GM18870 (cell line): Measurements from ENCODE around the gene AHCYL1.

Source experiments
- ATAC-seq: cut with Tn5 transposase; IDR thresholded peaks from one replicate; pipeline ENCODE4 v1.9.1; 2021; ENCODE audit warnings: moderate library complexity; ENCODE audit not compliant: unreplicated experiment

The AHCYL1 gene

GRCh38 chr1:109975718-109976117 lies 8.8 kb upstream of the AHCYL1 start:
- ATAC-seq, result no peak

DNA sequence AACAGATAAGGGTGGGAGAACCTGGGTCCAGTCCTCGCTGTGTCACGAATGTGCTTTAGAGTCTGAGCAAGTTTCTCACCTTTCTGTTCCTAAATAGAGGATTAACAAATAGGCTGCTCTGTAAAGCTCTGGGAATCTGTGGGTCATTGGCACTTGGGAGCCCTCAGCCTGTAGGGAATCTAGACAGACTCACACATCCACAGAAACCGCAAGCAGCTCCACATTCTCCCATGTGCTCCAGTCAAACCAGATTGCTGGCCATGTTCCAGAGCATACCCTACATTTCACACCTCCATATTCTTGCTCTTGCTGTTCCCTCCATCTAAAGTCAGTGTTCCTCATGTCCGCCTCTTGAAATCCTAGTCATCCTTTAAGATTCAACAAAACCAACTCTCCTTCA lies 7.8 kb upstream of the AHCYL1 start:
- ATAC-seq, result no peak

GRCh38 chr1:109977225-109977624 lies 7.3 kb upstream of the AHCYL1 start:
- ATAC-seq, result no peak

GRCh38 chr1:109977657-109978378 lies 6.7 kb upstream of the AHCYL1 start:
- no peak for ATAC-seq

- ATAC-seq, result no peak
These were observed 5.6 kb upstream of the AHCYL1 start for GRCh38 chr1:109978761-109979488.

GRCh38 chr1:109979489-109980091 lies 5.0 kb upstream of the AHCYL1 start:
- ATAC-seq, result no peak

GRCh38 chr1:109980324-109981003 lies 4.1 kb upstream of the AHCYL1 start:
- no peak for ATAC-seq

DNA sequence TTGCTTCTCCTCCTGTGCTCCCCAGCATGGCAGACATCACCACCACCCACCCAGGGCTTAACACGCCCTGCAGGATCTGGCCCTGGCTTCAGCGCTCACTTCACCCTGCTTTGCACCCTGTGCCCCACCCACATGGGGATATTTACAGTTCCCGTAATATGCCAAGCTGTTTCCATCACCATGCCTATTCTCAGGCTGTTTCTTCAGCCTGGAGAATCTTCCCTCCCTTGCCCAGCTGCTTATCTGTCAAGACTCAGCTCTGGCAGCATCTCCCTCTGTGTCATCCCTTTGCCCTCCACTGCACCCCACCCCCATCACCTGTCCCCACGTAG lies 3.6 kb upstream of the AHCYL1 start:
- no peak for ATAC-seq

DNA sequence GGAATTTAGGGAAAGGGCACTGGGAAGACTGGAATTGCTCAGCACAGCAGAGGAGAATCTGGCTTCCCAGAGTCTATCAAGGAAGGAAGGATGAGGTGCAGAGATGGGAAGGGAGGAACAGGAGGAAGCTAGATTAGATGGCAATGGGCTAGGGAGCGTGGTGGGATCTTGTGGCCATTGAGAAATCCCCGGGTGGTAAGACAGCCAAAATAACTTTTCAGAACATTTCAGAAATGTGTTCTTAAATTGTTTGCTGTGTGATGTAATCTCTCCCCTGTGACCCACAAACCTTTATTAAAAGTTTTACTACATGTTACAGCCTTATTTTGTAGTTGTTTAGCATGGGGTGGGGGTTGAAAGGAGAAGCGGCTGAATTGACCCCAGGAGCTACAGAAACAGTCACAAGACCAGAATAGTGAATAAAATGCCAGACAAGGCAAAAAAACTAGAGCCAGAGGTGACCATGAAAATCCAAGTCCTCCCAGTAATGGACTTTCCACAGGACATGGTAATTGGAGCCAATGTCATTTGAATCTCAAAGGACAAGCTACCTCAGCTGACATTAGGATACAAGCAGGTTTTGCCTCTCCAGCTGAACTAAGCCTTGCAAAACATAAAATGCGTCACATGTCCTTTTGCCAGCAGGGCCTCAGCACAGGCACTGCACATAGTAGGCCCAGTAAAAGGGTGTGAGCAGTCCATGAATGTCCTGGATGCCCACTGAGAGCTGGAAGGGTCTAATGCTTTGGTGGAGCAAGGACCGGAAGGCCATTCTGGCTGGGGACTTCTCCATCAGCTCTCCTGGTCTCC lies 980 bp upstream of the AHCYL1 start:
- no peak for ATAC-seq

- ATAC-seq, result no peak
These were observed 442 bp upstream of the AHCYL1 start for GRCh38 chr1:109984190-109984455.

- no peak for ATAC-seq
These were observed 885 bp downstream of the AHCYL1 start for GRCh38 chr1:109985247-109986053.

- ATAC-seq, result no peak
These were observed 1.5 kb downstream of the AHCYL1 start for GRCh38 chr1:109986054-109986444.

DNA sequence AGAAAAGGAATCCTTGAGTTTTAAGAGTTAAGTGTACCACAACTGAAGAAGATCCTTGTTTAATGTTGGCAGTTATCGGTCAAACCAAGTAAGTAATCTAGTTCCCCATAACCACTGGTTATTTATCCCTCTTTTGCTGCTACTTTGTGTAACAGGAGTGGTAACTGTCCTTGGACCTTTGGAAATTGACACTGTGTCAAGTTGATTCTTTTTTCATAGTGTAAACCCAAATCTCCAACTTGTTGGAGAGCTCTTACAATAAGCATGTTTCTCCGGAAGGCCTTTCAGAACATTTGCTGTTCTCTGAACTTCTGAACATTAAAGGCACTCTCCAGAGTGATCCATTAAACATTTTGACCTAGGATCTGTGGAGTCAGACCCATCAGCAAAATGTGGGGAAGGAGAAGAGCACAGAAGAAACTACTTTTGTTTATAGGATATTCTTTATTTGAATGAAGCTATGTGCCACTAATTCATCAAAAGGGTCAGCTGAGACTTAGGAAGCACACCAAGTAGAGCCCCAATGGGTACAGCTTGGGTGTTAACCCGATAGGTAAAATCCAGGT lies 3.9 kb downstream of the AHCYL1 start:
- no peak for ATAC-seq

DNA sequence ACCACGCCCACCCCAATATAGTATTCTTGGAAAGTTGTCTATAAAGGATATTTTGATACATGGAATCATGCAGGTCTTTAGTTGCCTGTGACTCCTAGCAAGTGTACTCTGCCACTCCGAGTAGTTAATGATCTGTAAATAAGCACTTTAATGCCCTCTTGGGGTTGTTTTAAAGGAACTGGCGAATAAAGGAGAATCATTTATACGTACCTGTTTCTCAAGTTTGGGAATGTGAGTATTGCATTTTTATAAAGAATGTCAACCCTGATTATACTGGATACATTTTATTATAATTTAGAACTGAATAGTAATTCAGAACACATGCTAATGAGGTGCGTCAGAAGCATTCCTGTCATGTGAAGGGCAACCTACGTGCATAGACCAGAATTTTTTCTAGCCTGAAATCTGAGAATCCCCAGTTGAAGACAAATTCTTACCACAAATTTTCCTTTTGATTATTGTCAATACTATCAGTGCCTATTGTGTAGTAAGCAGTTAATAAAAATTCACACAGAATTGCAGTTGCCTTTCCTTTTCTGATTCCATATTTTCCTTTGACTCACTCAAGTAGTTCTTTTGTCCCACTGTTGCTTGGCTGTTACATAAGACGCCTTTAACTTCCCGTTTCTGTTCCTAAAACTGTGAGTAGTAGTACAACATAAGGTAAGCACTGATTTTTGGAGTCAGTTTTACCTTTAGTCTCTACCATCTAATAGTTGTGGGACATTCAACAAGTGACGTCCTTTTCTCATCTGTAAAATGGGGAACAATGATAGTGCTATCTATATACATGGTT lies 5.1 kb downstream of the AHCYL1 start:
- no peak for ATAC-seq

DNA sequence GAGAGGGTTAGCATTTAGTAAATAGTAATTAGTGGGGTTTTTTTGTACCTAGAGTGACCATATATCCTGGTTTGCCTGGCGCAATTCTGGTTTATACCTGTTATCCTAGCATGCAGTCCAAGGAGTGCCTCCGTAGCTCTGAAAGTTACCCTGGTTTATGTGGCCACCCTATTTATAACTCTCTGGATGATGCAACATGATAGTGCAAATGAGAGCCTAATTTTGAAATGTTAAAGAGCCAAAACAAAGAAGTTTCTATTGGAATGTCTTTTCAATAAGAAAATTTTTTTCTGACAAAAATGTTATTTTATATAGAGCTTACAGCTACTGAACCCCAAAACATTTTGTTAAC lies 5.7 kb downstream of the AHCYL1 start:
- no peak for ATAC-seq

- no peak for ATAC-seq
These were observed 6.9 kb downstream of the AHCYL1 start for GRCh38 chr1:109991400-109991925.

- ATAC-seq, result no peak
These were observed 9.3 kb downstream of the AHCYL1 start for GRCh38 chr1:109993885-109994284.

GRCh38 chr1:109994654-109995053 lies 10.1 kb downstream of the AHCYL1 start:
- ATAC-seq, result no peak

- ATAC-seq, result no peak
These were observed 11.0 kb downstream of the AHCYL1 start for GRCh38 chr1:109995536-109995935.
